GM06990 (cell line): ENCODE results near the gene RPS15A.
"Not testable (repeated sequence)": the region's sequence is repeated elsewhere in the genome, so short reads cannot be mapped to it uniquely, and the experiment has no call there.

Source experiments
- DNase-seq: peaks from one replicate; pipeline ENCODE4 v3.0.0-alpha.2; 2011; ENCODE audit not compliant: insufficient read length; ENCODE audit errors: extremely low read depth
- H3K27me3 ChIP-seq: replicated peaks from 2 replicates; pipeline ENCODE4 v1.6.0; 2011; ENCODE audit warnings: low read length; ENCODE audit not compliant: control insufficient read depth, insufficient read depth
- H3K36me3 ChIP-seq: 2 replicates; pipeline ENCODE4 v1.5.1; 2011; ENCODE audit warnings: low read length; ENCODE audit not compliant: control insufficient read depth, insufficient read depth
- H3K4me3 ChIP-seq: replicated peaks from 2 replicates; pipeline ENCODE4 v1.5.1; 2011; ENCODE audit warnings: low read depth, mild to moderate bottlenecking, control low read depth, low read length
- TF ChIP-seq, protein P1 (sequence below): IDR thresholded peaks from 2 replicates; pipeline ENCODE4 v1.5.1; 2011; ENCODE audit warnings: low read length, control low read depth, mild to moderate bottlenecking, inconsistent platforms; ENCODE audit not compliant: insufficient read depth, poor library complexity, severe bottlenecking

RPS15A gene

DNA sequence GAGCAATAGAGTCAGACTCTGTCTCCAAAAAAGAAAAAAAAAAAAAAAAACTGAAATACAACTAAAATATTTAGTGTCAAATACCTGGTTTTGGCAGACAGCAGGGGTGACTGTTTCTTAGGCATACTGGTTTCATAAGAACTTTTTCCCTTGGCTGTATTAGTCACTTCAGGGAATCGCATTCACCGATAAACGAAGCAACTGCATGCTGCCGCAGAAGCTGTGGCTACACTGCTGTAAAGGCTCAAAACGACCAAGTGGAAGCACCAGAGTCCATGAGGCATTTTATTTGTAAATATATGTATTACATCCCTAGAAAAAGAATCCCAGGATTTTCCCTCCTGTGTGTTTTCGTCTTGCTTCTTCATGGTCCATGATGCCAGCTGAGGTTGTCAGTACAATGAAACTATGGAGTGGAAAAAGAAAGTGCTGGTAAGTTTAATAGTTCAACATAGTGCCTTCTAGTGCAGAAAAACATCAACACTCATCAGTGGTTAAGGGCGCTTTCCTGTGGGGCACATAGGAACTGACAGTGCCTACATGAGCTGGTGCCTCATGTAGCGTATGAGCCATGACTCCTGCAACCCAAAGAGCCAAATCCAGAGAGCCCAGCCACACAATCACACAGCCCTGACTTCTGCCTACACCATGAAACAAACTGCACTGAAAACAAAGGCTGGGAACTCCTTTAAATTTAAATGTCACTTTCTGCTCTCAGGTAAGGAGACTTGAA, 7.3 kb downstream of the RPS15A start:
- H3K27me3 ChIP-seq = no peaks in the 10 kb centered on the region
- no peak for DNase-seq
- no peak overlapping the region for H3K4me3 ChIP-seq
- TF ChIP-seq, protein P1, sequence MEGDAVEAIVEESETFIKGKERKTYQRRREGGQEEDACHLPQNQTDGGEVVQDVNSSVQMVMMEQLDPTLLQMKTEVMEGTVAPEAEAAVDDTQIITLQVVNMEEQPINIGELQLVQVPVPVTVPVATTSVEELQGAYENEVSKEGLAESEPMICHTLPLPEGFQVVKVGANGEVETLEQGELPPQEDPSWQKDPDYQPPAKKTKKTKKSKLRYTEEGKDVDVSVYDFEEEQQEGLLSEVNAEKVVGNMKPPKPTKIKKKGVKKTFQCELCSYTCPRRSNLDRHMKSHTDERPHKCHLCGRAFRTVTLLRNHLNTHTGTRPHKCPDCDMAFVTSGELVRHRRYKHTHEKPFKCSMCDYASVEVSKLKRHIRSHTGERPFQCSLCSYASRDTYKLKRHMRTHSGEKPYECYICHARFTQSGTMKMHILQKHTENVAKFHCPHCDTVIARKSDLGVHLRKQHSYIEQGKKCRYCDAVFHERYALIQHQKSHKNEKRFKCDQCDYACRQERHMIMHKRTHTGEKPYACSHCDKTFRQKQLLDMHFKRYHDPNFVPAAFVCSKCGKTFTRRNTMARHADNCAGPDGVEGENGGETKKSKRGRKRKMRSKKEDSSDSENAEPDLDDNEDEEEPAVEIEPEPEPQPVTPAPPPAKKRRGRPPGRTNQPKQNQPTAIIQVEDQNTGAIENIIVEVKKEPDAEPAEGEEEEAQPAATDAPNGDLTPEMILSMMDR = no peak
- H3K36me3 ChIP-seq = peaks cover 22% of the 10 kb centered on the region

DNA sequence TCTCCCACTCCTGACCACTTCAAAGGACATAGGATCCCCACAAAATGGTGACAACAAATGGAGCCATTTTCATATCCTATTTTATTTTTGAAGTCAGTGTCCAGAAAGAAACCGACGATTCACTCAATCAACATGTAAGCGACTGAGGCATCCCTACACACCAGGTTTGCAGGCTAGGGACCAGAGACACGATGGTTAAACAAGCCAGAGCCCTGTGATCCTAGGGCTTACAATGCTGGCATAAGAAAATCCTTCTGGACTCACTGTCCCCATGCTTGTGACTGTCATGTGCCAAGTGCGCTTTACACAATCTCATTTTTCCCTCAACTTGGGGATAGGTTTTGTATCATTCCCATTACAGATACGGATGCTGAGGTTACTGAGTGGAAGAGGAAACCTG, 8.9 kb downstream of the RPS15A start:
- H3K4me3 ChIP-seq, H3K27me3 ChIP-seq, DNase-seq: not testable (repeated sequence)
- peaks cover 17% of the 10 kb centered on the region for H3K36me3 ChIP-seq

DNA sequence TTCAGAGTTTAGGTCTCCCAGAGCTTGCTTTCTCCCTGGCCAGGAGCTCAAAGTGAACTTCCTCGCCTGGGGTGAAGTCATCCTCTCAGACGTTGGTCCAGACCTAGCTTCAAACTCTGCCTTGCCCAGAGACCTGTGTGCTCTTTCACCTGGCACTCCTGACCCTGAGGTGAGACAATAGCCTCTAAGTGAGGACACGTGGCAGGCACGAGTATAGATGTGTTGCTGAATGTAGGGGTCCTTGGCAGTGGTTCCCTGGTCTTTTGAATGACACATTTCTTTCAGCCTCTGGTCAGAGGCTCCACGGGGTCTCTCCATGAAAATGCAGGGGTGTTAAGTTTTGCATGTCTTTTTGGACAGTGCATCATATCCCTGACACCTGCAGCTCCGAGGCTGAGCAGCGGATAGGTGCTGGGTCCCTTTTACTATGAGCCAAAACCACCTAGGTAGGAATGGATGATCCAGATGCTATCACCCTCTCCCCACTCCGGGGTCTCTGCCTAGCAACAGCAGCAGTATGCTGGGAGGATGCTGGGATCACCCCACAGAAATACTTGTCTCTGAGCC, 9.6 kb downstream of the RPS15A start:
- DNase-seq, H3K27me3 ChIP-seq, H3K4me3 ChIP-seq: not testable (repeated sequence)
- peaks cover 15% of the 10 kb centered on the region for H3K36me3 ChIP-seq

DNA sequence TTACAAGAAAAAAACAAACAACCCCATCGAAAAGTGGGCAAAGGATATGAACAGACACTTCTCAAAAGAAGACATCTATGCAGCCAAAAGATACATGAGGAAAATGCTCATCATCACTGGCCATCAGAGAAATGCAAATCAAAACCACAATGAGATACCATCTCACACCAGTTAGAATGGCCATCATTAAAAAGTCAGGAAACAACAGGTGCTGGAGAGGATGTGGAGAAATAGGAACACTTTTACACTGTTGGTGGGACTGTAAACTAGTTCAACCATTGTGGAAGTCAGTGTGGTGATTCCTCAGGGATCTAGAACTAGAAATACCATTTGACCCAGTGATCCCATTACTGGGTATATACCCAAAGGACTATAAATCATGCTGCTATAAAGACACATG, 12.5 kb downstream of the RPS15A start:
- H3K4me3 ChIP-seq, DNase-seq, H3K36me3 ChIP-seq, H3K27me3 ChIP-seq: not testable (repeated sequence)

DNA sequence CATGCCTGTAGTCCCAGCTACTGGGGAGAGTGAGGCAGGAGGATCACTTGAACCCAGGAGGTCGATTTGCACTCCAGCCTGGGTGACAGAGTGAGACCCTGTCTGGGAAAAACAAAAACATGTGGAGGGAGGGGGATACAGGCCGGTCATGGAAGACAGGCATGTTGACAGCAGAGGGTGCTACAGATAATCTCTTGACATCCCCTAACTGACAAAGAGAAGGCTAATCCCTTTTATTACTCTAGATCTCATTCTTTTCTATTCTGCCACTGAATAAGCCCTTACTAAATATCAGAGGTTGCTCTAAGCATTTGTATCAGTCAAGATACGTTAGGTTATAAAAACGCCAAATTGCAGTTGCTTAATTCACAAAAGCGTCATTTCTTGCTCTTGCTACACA, 13.8 kb downstream of the RPS15A start:
- not testable (repeated sequence) for H3K36me3 ChIP-seq, H3K27me3 ChIP-seq, DNase-seq

DNA sequence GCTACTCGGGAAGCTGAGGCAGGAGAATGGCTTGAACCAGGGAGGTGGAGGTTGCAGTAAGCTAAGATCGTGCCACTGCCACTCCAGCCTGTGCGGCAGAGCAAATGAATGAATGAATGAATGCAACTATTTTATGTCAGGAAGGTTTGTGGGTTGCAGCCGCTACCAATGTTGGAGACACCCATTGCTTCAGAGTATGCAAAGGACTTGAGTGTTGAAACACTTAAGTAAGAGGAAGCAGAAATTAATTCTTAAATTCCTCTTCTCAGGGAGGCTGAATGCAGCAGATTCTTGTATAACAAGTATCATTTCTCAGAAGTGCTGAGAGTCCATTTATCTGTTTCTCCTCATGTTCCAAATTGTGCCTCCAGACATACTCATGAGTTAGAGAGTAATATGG, 15.5 kb downstream of the RPS15A start:
- DNase-seq, H3K4me3 ChIP-seq, H3K36me3 ChIP-seq, H3K27me3 ChIP-seq: not testable (repeated sequence)

More for the DNA sequence above, 13.8 kb downstream of the RPS15A start:
- not testable (repeated sequence) for H3K4me3 ChIP-seq

DNA sequence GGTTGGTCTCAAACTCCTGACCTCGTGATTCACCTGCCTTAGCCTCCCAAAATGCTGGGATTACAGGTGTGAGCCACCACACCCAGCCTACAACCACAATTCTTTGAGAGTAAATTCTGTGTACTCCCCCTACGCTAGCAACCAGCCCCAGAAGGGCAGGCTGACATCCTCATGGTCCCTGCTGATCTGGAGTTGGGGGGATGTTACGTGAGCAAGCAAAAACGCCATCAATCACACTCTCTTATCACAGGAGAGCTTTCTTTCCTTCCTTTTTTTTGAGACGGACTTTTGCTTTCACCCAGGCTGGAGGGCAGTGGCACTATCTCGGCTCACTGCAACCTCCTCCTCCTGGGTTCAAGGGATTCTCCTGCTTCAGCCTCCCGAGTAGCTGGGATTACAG, 18.0 kb downstream of the RPS15A start:
- not testable (repeated sequence) for DNase-seq, H3K4me3 ChIP-seq, H3K27me3 ChIP-seq, H3K36me3 ChIP-seq

DNA sequence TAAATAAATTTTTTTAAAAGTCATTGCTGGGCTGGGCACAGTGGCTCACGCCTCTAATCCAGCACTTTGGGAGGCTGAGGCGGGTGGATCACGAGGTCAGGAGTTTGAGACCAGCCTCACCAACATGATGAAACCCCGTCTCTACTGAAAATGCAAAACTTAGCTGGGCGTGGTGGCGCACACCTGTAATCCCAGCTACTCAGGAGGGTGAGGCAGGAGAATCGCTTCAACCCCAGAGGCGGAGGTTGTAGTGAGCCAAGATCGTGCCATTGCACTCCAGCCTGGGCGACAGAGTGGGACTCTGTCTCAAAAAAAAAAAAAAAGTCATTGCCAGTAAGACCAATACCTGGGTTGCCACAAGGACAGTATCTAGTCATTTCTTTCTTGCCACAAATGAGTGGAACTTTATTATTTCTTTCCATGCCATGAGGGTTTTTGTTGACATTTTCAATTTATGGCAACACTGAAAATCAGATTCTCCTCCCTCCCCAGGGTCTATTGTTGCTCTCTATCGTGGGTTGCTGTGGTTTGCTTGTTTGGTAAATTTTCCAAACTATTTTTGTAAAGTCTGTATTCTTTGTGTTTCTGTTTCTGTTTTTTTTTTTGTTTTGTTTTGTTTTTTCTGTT, 19.7 kb downstream of the RPS15A start:
- not testable (repeated sequence) for H3K4me3 ChIP-seq, H3K27me3 ChIP-seq, H3K36me3 ChIP-seq, DNase-seq

DNA sequence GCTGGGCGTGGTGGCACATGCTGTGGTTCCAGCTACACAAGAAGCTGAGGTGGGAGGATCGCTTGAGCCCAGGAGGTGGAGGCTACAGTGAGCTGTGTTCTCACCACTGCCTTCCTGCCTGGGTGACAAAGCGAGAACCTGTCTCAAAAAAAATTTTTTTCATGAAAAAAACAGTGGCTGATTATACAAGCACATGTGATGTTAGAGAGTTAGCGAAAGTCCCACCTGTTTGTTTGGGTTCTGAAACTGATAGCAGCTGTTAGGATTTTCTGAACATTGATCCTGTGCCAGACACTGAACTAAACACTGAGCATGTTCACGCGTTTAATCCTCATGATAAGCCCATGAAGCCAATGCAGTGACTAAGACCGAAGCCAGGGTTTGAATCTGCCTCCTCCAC, 22.9 kb downstream of the RPS15A start:
- not testable (repeated sequence) for H3K27me3 ChIP-seq, H3K4me3 ChIP-seq, H3K36me3 ChIP-seq, DNase-seq

DNA sequence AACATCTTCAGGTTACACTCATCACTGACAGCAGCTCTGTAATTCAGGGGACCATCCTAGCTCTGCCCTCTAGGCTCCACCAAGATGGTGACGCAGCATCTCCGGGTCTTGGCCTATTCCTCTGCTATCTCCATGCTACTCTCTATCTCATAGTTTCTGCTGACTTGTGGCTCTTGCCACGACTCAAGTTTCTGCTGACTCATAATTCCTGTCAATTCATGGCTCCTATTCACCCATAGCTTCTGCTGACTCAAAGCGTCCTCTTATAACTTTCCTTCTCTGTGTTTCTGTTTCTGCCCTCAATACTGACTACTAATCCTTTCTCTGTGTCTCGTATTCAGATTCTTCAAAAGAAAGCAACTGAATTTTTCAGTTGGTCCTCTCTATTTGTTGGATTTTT, 27.4 kb downstream of the RPS15A start:
- H3K36me3 ChIP-seq, DNase-seq, H3K4me3 ChIP-seq, H3K27me3 ChIP-seq: not testable (repeated sequence)
